HepG2 (cell line): ENCODE data around the gene COL8A2. TPM values are rescaled to one million over a fixed set of nuclear protein-coding genes. Genes with fewer than 3 reads are reported as not detected.

ENCODE experiments used
- HDAC2 ChIP-seq: sonication (generic); formaldehyde crosslinking; IDR thresholded peaks from 2 replicates; pipeline ENCODE4 v1.4.0; 2020; ENCODE audit warnings: missing genetic modification reagents
- RXRA ChIP-seq: sonication (generic); formaldehyde crosslinking; IDR thresholded peaks from 2 replicates; pipeline ENCODE4 v1.5.1; 2020; ENCODE audit warnings: missing genetic modification reagents
- SNAPC5 ChIP-seq: sonication (generic); formaldehyde crosslinking; IDR thresholded peaks from 2 replicates; pipeline ENCODE4 v1.8.1; 2023; ENCODE audit warnings: mild to moderate bottlenecking, missing genetic modification reagents, borderline replicate concordance
- ZNF75D ChIP-seq: sonication (generic); formaldehyde crosslinking; IDR thresholded peaks from 2 replicates; pipeline ENCODE4 v1.8.1; 2023; ENCODE audit warnings: missing genetic modification reagents, mild to moderate bottlenecking, borderline replicate concordance
- ZNF800 ChIP-seq: sonication (generic); formaldehyde crosslinking; IDR thresholded peaks from 2 replicates; pipeline ENCODE4 v1.4.0; 2020; ENCODE audit warnings: missing genetic modification reagents
- polyA plus RNA-seq, 8 experiments: library from polyadenylated mRNA; depleted of rRNA in 3 of 8; stranded (reverse) in 7 of 8; unstranded in 1 of 8; fragments of >200 nt; fragmentation: Illumina TruSeq in 4 of 8; extraction: Trizol in 4 of 8; gene quantifications; 2 replicates each; pipeline versions ENCODE4 v1.2.1 to v1.2.3, GENCODE V29; 2011 to 2016; ENCODE audit warnings: low read depth in 4 of 8, missing spikeins in 1 of 8, mixed read lengths in 1 of 8; ENCODE audit not compliant: insufficient read depth in 1 of 8
- total RNA-seq, 5 experiments: library from RNA; depleted of rRNA; stranded (reverse); fragments of >200 nt; fragmentation: Illumina TruSeq; extraction: Trizol; gene quantifications; 2 replicates each; pipeline ENCODE4 v1.2.3, GENCODE V29; 2016; ENCODE audit warnings: low read depth in 1 of 5
- TF ChIP-seq, protein P1 (sequence below): sonication (generic); formaldehyde crosslinking; IDR thresholded peaks from 2 replicates; pipeline ENCODE4 v1.4.0; 2020; ENCODE audit warnings: missing genetic modification reagents
- TF ChIP-seq, protein P2 (sequence below): sonication (generic); formaldehyde crosslinking; IDR thresholded peaks from 2 replicates; pipeline ENCODE4 v1.5.1; 2020; ENCODE audit warnings: mild to moderate bottlenecking, missing genetic modification reagents, borderline replicate concordance
- TF ChIP-seq, protein P3 (sequence below): IDR thresholded peaks from 2 replicates; pipeline ENCODE4 v1.6.1; 2016; ENCODE audit warnings: missing genetic modification reagents, missing compliant biosample characterization

The COL8A2 gene
- total and polyA plus RNA-seq, 2 of the 13 experiments (the other 11 are each of a cell fraction or from before 2014, with no cell fraction given), result 0.13 to 0.24 TPM

DNA sequence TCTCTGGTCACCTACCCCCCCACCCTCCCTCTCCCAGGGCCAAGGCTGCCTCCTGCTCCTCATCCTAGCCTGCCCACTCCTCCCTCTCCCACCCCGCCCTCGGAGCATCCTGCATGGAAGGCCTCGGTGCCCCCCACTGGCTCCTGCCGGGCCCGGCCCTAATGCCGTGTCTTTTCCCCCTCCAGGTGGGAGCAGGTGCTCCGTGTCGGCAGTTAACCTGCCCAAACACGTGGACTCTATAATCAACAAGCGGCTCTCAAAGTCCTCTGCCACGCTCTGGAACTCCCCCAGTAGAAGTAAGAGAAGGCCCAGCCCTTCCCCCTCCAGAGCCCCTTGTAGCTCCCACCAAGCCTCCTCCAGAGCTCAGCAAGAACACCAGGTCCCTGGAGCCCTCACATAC is 49.7 kb upstream of the COL8A2 start (continued):
- TF ChIP-seq, protein P1, sequence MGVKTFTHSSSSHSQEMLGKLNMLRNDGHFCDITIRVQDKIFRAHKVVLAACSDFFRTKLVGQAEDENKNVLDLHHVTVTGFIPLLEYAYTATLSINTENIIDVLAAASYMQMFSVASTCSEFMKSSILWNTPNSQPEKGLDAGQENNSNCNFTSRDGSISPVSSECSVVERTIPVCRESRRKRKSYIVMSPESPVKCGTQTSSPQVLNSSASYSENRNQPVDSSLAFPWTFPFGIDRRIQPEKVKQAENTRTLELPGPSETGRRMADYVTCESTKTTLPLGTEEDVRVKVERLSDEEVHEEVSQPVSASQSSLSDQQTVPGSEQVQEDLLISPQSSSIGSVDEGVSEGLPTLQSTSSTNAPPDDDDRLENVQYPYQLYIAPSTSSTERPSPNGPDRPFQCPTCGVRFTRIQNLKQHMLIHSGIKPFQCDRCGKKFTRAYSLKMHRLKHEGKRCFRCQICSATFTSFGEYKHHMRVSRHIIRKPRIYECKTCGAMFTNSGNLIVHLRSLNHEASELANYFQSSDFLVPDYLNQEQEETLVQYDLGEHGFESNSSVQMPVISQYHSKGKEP (CRISPR knock-in tag), result no peak
- TF ChIP-seq, protein P2, sequence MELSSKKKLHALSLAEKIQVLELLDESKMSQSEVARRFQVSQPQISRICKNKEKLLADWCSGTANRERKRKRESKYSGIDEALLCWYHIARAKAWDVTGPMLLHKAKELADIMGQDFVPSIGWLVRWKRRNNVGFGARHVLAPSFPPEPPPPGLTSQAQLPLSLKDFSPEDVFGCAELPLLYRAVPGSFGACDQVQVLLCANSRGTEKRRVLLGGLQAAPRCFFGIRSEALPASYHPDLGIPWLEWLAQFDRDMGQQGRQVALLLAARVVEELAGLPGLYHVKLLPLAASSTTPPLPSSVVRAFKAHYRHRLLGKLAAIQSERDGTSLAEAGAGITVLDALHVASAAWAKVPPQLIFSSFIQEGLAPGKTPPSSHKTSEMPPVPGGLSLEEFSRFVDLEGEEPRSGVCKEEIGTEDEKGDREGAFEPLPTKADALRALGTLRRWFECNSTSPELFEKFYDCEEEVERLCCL (CRISPR knock-in tag), result no peak
- TF ChIP-seq HDAC2 (CRISPR knock-in tag) (no peak), SNAPC5 (CRISPR knock-in tag) (no peak), ZNF800 (CRISPR knock-in tag) (no peak), ZNF75D (CRISPR knock-in tag) (no peak), RXRA (no peak)
- TF ChIP-seq, protein P3, sequence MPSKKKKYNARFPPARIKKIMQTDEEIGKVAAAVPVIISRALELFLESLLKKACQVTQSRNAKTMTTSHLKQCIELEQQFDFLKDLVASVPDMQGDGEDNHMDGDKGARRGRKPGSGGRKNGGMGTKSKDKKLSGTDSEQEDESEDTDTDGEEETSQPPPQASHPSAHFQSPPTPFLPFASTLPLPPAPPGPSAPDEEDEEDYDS (CRISPR knock-in tag), result no peak
- TF ChIP-seq, all 625 proteins: peak for 0
